NCI-H2196 treated with DMSO at 0.1 percent for 48 hours (cell line): Measurements from ENCODE around the gene CORO2B.
A peak's percentile ranks its signal among the peaks of the same experiment; 100 is the strongest.
"Not testable (repeated sequence)": the region's sequence is repeated elsewhere in the genome, so short reads cannot be mapped to it uniquely, and the experiment has no call there.

ENCODE experiments used
- DNase-seq: peaks from one replicate; lab custom pipeline; 2025; ENCODE audit not compliant: unreplicated experiment; lab: John Stamatoyannopoulos, UW

The CORO2B gene

GRCh38 chr15:68668926-68669600 is 90.3 kb downstream of the CORO2B start:
- DNase-seq: no peak

- DNase-seq: no peak
Observed at GRCh38 chr15:68672251-68672650, 93.5 kb downstream of the CORO2B start.

- DNase-seq: no peak
Observed at GRCh38 chr15:68672781-68673205, 94.0 kb downstream of the CORO2B start.

- no peak for DNase-seq
Observed at GRCh38 chr15:68674975-68675374, 96.2 kb downstream of the CORO2B start.

GRCh38 chr15:68676011-68676605 is 97.3 kb downstream of the CORO2B start:
- no peak for DNase-seq

GRCh38 chr15:68676926-68677325 is 98.1 kb downstream of the CORO2B start:
- DNase-seq: no peak

- DNase-seq: no peak
Observed at GRCh38 chr15:68677996-68678395, 99.2 kb downstream of the CORO2B start.

GRCh38 chr15:68678746-68679145 is 100.0 kb downstream of the CORO2B start:
- DNase-seq: no peak

- no peak for DNase-seq
Observed at GRCh38 chr15:68679161-68679560, 100.4 kb downstream of the CORO2B start.

GRCh38 chr15:68679961-68680371 is 101.2 kb downstream of the CORO2B start:
- no peak for DNase-seq

GRCh38 chr15:68680756-68681155 is 102.0 kb downstream of the CORO2B start:
- not testable (repeated sequence) for DNase-seq

- DNase-seq: no peak
Observed at GRCh38 chr15:68681836-68682235, 103.0 kb downstream of the CORO2B start.

GRCh38 chr15:68682330-68682729 is 103.5 kb downstream of the CORO2B start:
- no peak for DNase-seq

- DNase-seq: no peak
Observed at GRCh38 chr15:68683026-68683425, 104.2 kb downstream of the CORO2B start.

- no peak for DNase-seq
Observed at GRCh38 chr15:68683551-68683950, 104.8 kb downstream of the CORO2B start.

GRCh38 chr15:68684476-68684875 is 105.7 kb downstream of the CORO2B start:
- no peak for DNase-seq

GRCh38 chr15:68687136-68687735 is 108.4 kb downstream of the CORO2B start:
- no peak for DNase-seq

- peak; percentile 21 for DNase-seq
Observed at GRCh38 chr15:68691705-68692104, 112.9 kb downstream of the CORO2B start.

- DNase-seq: no peak
Observed at GRCh38 chr15:68693071-68693470, 114.3 kb downstream of the CORO2B start.

- no peak for DNase-seq
Observed at GRCh38 chr15:68694111-68694510, 115.3 kb downstream of the CORO2B start.

GRCh38 chr15:68695061-68695595 is 116.3 kb downstream of the CORO2B start:
- no peak for DNase-seq
